Transverse colon (tissue), 4 donors: ENCODE results near the gene PAPPA. TPM values are rescaled to one million over a fixed set of nuclear protein-coding genes. Genes with fewer than 3 reads are reported as not detected.

Source experiments
- DNase-seq: peaks from one replicate; pipeline ENCODE4 v3.0.0-alpha.2; 2019
- H3K27ac ChIP-seq, 4 donors: fragments of 200-600 bp; sonication (generic); 2 replicates each; pipeline ENCODE4 v1.5.1; 2016 to 2018; ENCODE audit warnings: inconsistent platforms in 4 of 4
- H3K27me3 ChIP-seq: fragments of 200-600 bp; sonication (generic); 2 replicates; pipeline ENCODE4 v1.5.1; 2017; ENCODE audit warnings: inconsistent platforms
- H3K36me3 ChIP-seq, 4 donors: fragments of 200-600 bp; sonication (generic); 2 replicates each; pipeline ENCODE4 v1.5.1; 2017 to 2019; ENCODE audit warnings: inconsistent platforms in 4 of 4
- H3K4me1 ChIP-seq, 4 donors: fragments of 200-600 bp; sonication (generic); 2 replicates each; pipeline ENCODE4 v1.5.1; 2017 to 2020; ENCODE audit warnings: inconsistent platforms in 4 of 4
- H3K4me3 ChIP-seq, 4 donors: fragments of 200-600 bp; sonication (generic); 1 replicate in 1 of 4; 2 replicates in 3 of 4; pipeline versions ENCODE4 v1.5.1 to v1.6.1; 2017 to 2019; ENCODE audit warnings: inconsistent platforms in 4 of 4
- H3K9me3 ChIP-seq, 2 donors: fragments of 200-600 bp; sonication (generic); 2 replicates each; pipeline ENCODE4 v1.5.1; 2017 to 2019; ENCODE audit warnings: inconsistent platforms in 2 of 2
- CTCF ChIP-seq, 5 experiments: fragments of 200-600 bp in 3 of 5; fragments of 450-650 bp in 2 of 5; sonication (generic) in 3 of 5; IDR thresholded peaks; 1 replicate in 2 of 5; 2 replicates in 3 of 5; pipeline ENCODE4 v1.5.1; 2016 to 2017; ENCODE audit warnings: antibody characterized with exemption in 5 of 5, inconsistent platforms in 3 of 5, mild to moderate bottlenecking in 2 of 5, moderate library complexity in 1 of 5
- EP300 ChIP-seq: sonication (generic); formaldehyde crosslinking; IDR thresholded peaks from one replicate; pipeline ENCODE4 v1.6.1; 2017; ENCODE audit warnings: antibody characterized with exemption, low read depth
- POLR2A ChIP-seq: fragments of 450-650 bp; IDR thresholded peaks from one replicate; pipeline ENCODE4 v1.6.1; 2016; ENCODE audit warnings: antibody characterized with exemption, mild to moderate bottlenecking, moderate library complexity
- POLR2AphosphoS5 ChIP-seq, 3 donors: sonication (generic); formaldehyde crosslinking; IDR thresholded peaks; one replicate each; pipeline ENCODE4 v1.6.1; 2016; ENCODE audit warnings: antibody characterized with exemption in 3 of 3
- WGBS, 2 donors: methylation state at CpG; one replicate each; pipeline ENCODE4 v1.1.5; 2018; ENCODE audit warnings: low coverage in 1 of 2; 5-methylcytosine and 5-hydroxymethylcytosine counted together
- in situ Hi-C, 4 donors: fragments of 200-750 bp; cut with MboI; loops; one replicate each; pipeline versions ENCODE4 v1.15.0 to v1.15.1; 2017; ENCODE audit warnings: low sequenced_read_pairs in 3 of 4, low pct_ligation_motif_present in 1 of 4, low pct_unique_long_range_greater_than_20kb in 1 of 4
- intact Hi-C: fragments of 100-400 bp; cut with DNase I; formaldehyde crosslinking; loops from one replicate; pipeline ENCODE4 v1.15.1; 2023; ENCODE audit warnings: low total_unique reads
- total RNA-seq, 4 donors: library from RNA; depleted of rRNA; stranded (reverse); fragments of >200 nt; gene quantifications; one replicate each; pipeline ENCODE4 v1.1.0, GENCODE V29; 2016

Gene PAPPA
- total RNA-seq, 4 donors from 2014 or later, result 0.37 to 4.4 (median 1.4) TPM

- WGBS, 2 donors, result 67 to 69% methylated on average over 2 of the region's 2 CpGs
- TF ChIP-seq CTCF (IDR thresholded peaks at IDR 0.05) (no peak), POLR2A (no peak), POLR2AphosphoS5 (IDR thresholded peaks at IDR 0.05) (no peak), EP300 (no peak)
- Histone ChIP-seq H3K27me3 (no peaks in the 10 kb centered on the region), H3K4me1 (no peaks in the 10 kb centered on the region), H3K9me3 (no peaks in the 10 kb centered on the region), H3K36me3 (no peaks in the 10 kb centered on the region), H3K27ac (no peak overlapping the region), H3K4me3 (no peak overlapping the region)
- in situ Hi-C loops, result no loop called here
- intact Hi-C loops, result no loop called here
- no peak for DNase-seq
These were observed 189.3 kb downstream of the PAPPA start for GRCh38 chr9:116342941-116343340.

- no peak for TF ChIP-seq POLR2A
- no peak for TF ChIP-seq POLR2AphosphoS5 (IDR thresholded peaks at IDR 0.05)
- no peak for TF ChIP-seq EP300
- TF ChIP-seq CTCF (IDR thresholded peaks at IDR 0.05), result no peak
These were observed 190.8 kb downstream of the PAPPA start for GRCh38 chr9:116344416-116344815.

GRCh38 chr9:116345393-116345792, 191.8 kb downstream of the PAPPA start:
- Histone ChIP-seq H3K4me1 (no peaks in the 10 kb centered on the region), H3K36me3 (no peaks in the 10 kb centered on the region), H3K9me3 (no peaks in the 10 kb centered on the region), H3K27me3 (no peaks in the 10 kb centered on the region), H3K4me3 (no peak overlapping the region), H3K27ac (no peak overlapping the region)
- in situ Hi-C loops, result no loop called here
- TF ChIP-seq EP300, result no peak
- no peak for TF ChIP-seq POLR2A
- TF ChIP-seq CTCF (IDR thresholded peaks at IDR 0.05), result no peak
- TF ChIP-seq POLR2AphosphoS5 (IDR thresholded peaks at IDR 0.05), result no peak
- intact Hi-C loops, result no loop called here
- 79% methylated on average over 2 of the region's 2 CpGs; no CpG with 5 or more reads in 1 of the 2 donors for WGBS, 2 donors
- no peak for DNase-seq

More at GRCh38 chr9:116344416-116344815, 190.8 kb downstream of the PAPPA start:
- Histone ChIP-seq H3K4me3 (no peak overlapping the region), H3K36me3 (no peaks in the 10 kb centered on the region), H3K27ac (no peak overlapping the region), H3K27me3 (no peaks in the 10 kb centered on the region), H3K4me1 (no peaks in the 10 kb centered on the region), H3K9me3 (no peaks in the 10 kb centered on the region)
- in situ Hi-C loops, result no loop called here
- 73 to 100% methylated on average over 3 to 10 of the region's 10 CpGs for WGBS, 2 donors
- no peak for DNase-seq
- intact Hi-C loops, result no loop called here

GRCh38 chr9:116345817-116346216, 192.2 kb downstream of the PAPPA start:
- H3K27me3 ChIP-seq, result no peaks in the 10 kb centered on the region
- TF ChIP-seq EP300 (no peak), POLR2A (no peak), CTCF (IDR thresholded peaks at IDR 0.05) (no peak), POLR2AphosphoS5 (IDR thresholded peaks at IDR 0.05) (no peak)
- H3K4me1 ChIP-seq, result no peaks in the 10 kb centered on the region
- no peak for DNase-seq
- no peaks in the 10 kb centered on the region for H3K36me3 ChIP-seq
- WGBS, 2 donors, result 47 to 53% methylated on average over 2 to 3 of the region's 3 CpGs
- no peaks in the 10 kb centered on the region for H3K9me3 ChIP-seq
- H3K27ac ChIP-seq, result no peak overlapping the region
- intact Hi-C loops (no loop called here), in situ Hi-C loops (no loop called here)
- H3K4me3 ChIP-seq, result no peak overlapping the region
